NCI-H345 (cell line): ENCODE results near the gene SUPT20HL1.
A peak's percentile ranks its signal among the peaks of the same experiment; 100 is the strongest.

ENCODE experiments used
- DNase-seq: peaks from one replicate; lab custom pipeline; 2025; lab: John Stamatoyannopoulos, UW

SUPT20HL1 gene

GRCh38 chrX:24396931-24397279 lies 36.5 kb downstream of the SUPT20HL1 start:
- DNase-seq: no peak

- DNase-seq: peak; percentile 11
Measured at GRCh38 chrX:24398766-24399165, 38.3 kb downstream of the SUPT20HL1 start.

GRCh38 chrX:24399550-24399949 lies 39.1 kb downstream of the SUPT20HL1 start:
- no peak for DNase-seq

- no peak for DNase-seq
Measured at GRCh38 chrX:24405959-24406358, 45.5 kb downstream of the SUPT20HL1 start.
